Gastrocnemius medialis (tissue), 4 donors: ENCODE results near the gene ZBTB7B.

ENCODE experiments used
- CTCF ChIP-seq, 5 experiments: fragments of 450-650 bp in 3 of 5; fragments of 200-600 bp in 2 of 5; sonication (generic) in 2 of 5; IDR thresholded peaks in 4 of 5; conservative IDR thresholded peaks in 1 of 5; 1 replicate in 4 of 5; 2 replicates in 1 of 5; pipeline ENCODE4 v1.5.1; 2016 to 2019; ENCODE audit warnings: antibody characterized with exemption in 5 of 5, mild to moderate bottlenecking in 3 of 5, moderate library complexity in 3 of 5
- POLR2A ChIP-seq, 2 donors: fragments of 450-650 bp; IDR thresholded peaks; one replicate each; pipeline ENCODE4 v1.6.1; 2017; ENCODE audit warnings: antibody characterized with exemption in 2 of 2, mild to moderate bottlenecking in 2 of 2, moderate library complexity in 2 of 2

GRCh38 chr1:155005076-155006011, 2.7 kb downstream of the ZBTB7B start:
- TF ChIP-seq CTCF (IDR thresholded peaks at IDR 0.05 in 4 of 5, conservative IDR thresholded peaks at IDR 0.05 in 1 of 5) (no peak), POLR2A (IDR thresholded peaks at IDR 0.05) (peak; percentile 30 to 50)
